NCI-H1092 (cell line): Measurements from ENCODE around the gene MED12.

Experiments used
- DNase-seq: peaks from one replicate; lab custom pipeline; 2025; lab: John Stamatoyannopoulos, UW

The MED12 gene

DNA sequence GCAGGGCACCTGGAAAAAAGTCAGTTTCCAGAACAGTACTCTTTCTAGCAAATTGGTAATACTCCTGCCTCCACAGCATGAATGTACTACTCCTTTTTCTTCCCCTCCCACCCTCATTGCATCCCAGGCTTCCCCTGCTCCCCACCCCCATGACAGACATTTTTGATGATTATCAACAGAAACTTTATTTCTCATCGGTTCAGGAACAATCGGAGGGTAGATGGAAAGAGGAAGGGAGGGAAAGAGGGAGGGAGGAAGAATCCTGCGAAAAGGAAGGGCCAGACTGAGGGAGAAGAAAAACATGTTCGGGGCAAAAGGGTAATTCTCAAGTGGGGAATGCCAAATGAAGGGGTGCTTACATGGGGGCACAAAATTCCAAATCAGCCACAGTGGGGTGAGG, 11.2 kb upstream of the MED12 start:
- DNase-seq = no peak

DNA sequence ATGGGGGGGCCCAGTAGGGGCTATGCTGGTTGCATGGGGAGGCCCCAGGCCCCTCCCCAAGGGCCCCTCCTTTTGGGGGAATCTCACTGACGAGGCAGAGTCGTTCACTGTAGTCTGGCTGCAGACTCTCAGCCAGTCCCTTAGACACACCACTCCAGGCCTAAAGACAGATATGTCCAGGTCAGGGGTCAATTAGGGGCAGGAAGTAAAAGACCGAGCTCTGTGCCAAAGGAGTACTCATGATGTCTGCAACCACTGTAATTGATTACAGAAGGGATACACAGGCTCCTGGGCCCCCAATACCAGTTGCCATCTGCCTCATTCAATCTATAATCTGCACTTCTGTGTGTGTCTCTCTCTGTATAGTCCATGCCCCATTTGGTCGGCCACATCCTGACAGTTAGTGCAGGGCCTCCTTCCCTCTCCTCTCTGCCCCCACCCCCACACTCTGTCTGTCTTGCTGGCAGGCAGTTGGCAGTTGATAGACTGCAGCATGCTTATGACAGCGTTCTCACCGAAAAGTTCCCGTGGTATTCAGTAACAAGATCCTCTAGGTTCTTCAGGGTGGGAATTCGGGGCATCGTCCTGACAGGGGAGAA, 10.5 kb upstream of the MED12 start:
- DNase-seq = no peak

DNA sequence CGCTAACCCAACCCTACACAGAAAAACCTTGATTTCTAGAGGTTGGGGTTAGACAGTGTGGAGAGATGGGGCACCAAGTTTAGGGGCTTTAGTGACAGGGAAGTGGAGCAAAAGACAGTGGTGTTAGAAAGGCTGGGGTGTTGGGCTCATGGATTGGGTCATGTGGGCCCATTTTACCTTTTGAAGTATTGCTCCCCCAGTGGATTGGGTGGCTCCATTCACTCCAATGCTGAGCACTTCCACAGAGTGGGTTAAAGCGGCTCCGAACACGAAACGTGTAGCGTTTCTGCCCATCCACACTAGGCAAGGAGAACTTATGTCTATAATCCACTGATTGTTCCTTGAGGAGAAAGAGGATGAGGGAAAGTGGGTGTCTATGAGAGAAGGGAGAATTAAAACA, 9.3 kb upstream of the MED12 start:
- DNase-seq = no peak

DNA sequence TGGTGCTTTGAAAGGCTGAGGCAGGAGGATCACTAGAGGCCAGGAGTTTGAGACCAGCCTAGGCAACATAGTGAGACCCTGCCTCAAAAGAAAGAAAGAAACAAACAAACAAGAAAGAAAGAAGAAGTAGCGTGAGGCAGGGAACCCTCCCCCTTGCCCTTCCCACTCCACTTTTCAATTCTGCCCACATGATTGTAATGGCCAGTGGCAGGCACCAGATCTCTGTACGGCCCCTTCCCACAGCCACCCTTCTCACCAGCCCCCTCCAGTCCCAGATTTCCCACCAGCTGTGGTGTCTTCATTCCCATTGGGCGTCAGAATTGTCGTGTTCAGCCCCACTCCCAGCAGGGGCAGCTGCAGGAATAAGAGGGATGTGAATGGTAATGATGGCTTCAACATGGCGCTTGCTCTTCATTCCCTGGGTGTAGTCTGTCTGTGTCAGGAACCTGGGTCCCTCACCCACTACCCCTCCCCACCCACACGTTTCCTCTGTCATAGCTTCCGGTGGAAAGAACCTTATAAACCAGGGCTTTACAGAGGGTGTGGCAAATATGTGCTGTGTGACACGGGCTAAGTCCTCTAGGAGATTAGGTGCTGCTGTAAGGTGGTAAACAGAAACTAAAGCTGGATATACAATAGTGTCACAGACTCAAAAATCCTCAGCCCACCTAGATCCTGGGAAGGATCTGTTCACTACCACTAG, 7.1 kb upstream of the MED12 start, which contains the start of gene IL2RG:
Gene IL2RG (minus strand): TSS at position 437 of the 703 bp plus-strand sequence. CDS start 38 bp downstream, at position 399.
- no peak for DNase-seq

DNA sequence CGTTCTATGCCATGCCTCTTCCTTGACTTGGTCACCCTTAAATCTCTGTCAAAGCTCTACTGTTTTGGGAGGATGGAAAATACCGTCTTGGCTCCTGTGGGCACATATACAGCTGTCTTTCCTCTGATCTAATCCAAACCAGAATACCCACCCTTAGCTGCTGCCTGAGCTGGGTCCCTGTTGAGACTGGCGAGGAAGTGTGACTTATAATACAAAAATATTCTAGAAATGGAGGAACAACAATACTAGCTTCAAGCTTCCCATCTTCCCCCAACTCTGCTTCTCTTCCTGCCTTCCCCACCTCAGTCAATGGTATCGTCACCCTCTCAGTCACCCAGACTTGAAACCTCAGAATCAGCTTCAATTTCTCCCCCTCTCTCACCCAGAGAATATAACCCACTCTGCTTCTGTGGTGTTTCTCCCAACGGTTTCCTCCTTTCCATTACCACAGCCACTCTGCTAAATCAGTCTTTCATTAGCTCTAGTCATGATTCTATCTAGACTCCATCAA, 6.4 kb upstream of the MED12 start:
- no peak for DNase-seq

DNA sequence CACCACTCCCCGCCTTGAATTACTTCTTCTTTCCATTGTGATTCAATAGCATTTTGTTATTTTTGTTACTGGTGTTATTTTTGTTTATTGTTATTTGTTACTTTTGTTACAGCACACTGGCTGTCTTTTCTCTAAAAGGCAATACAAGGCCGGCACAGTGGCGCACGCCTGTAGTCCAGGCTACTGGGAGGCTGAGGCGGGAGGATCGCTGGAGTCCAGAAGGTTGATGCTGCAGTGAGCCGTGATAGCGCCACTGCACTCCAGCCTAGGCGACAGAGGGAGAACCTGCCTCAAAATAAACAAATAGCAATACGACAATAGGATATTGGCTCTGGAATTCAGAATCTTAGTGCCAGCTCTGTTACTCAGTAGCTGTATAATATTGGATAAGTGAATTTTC, 1.0 kb upstream of the MED12 start:
- no peak for DNase-seq

DNA sequence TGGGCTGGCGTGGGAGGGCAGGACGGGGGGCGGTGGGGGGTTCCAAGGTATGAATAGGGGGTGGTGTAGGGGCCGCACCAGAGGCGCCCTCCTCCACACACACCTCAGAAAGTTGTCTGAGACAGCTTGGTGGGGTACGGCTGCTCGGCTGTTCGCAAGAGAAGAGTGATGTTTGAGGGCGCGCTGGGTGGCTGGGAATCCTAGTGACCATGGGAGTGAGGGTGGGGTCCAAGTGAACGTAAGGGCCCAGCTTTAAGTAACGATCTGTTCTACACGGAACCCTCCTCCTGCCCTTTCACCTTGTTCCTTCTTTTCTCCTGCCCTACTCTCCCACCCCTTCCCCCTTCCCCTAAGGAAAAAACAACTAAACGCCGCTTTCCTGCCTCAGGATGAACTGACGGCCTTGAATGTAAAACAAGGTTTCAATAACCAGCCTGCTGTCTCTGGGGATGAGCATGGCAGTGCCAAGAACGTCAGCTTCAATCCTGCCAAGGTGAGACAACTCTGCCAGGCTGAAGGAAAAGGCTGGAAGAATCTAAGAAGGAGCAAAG, 664 bp downstream of the MED12 start:
- DNase-seq = no peak

DNA sequence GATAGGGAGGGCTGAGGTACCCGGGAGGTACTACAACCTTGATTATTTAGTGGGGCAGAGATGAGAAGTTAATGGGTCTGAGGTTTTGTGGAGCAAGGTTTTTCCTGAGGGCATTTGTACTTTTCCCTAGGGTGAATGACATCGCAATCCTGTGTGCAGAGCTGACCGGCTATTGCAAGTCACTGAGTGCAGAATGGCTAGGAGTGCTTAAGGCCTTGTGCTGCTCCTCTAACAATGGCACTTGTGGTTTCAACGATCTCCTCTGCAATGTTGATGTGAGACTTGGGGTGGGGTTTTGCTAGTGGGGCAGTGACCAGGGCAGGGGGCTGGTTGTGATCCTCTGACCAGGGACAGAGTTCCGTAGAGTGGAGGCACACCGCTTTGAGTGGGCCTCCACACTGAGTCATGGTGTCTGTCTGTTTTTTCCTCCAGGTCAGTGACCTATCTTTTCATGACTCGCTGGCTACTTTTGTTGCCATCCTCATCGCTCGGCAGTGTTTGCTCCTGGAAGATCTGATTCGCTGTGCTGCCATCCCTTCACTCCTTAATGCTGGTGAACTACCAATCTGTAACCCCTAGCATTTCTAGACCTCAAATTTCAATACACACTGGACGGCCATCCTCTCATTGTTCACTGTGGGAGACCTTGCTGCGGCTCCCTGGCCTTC, 9.9 kb downstream of the MED12 start:
- no peak for DNase-seq

DNA sequence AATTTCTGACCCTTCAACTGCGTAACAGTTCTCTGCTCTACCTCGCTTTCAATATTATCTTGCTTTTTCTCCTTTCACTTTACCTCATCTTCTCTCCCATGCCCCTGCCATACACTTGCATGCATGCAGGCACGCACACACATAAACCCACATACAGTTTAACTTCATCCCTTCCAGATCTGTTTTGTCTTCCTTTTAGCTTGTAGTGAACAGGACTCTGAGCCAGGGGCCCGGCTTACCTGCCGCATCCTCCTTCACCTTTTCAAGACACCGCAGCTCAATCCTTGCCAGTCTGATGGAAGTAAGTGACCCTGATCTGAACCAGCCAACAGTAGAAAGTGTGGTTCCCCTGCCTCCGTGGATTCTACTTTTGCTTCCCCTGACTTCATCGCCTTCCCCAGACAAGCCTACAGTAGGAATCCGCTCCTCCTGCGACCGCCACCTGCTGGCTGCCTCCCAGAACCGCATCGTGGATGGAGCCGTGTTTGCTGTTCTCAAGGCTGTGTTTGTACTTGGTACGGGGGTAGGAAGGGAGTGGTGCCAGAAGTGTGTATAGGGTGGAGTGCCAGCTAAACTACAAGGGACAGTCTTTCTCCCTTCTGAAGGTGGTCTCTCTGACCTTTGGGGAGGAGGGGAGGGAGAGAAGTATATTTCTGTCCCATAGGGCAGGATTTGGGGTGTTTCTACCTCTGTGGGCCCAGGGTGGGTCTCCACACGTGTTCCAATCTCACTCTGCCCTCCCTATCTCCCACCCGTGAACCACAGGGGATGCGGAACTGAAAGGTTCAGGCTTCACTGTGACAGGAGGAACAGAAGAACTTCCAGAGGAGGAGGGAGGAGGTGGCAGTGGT, 10.7 kb downstream of the MED12 start:
- no peak for DNase-seq

DNA sequence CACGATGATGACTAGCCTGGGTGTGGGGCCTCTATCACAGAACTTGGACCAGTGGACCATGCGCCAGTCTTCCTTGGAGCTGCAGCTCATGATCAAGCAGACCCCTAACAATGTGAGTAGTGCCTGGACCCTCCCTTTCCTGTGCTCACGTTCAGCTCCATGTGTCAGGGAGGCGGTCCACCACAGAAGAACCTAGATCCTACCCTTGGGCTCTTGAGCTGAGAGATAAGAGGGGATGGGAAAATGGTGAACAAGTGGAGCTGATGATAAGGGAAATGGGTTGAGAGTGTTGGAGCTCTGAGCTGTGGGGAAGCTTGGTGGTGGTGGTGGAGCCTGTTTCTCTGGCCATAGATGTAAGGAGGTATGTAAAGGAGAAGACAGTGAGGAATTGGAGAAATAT, 13.1 kb downstream of the MED12 start:
- no peak for DNase-seq

DNA sequence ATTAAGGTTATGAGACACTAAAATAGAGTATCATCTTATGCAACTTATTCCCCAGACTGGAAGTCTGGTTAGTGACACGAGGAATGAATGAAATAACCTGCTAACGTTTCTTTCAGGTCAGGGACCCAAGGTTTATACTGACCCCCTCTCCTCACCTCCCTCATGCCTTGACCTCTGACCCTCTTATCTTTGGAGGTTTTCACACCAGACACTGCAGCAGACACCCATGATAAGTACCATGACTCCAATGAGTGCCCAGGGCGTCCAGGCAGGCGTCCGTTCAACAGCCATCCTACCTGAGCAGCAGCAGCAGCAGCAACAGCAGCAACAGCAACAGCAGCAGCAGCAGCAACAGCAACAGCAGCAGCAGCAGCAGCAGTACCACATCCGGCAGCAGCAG, 22.0 kb downstream of the MED12 start:
- no peak for DNase-seq

DNA sequence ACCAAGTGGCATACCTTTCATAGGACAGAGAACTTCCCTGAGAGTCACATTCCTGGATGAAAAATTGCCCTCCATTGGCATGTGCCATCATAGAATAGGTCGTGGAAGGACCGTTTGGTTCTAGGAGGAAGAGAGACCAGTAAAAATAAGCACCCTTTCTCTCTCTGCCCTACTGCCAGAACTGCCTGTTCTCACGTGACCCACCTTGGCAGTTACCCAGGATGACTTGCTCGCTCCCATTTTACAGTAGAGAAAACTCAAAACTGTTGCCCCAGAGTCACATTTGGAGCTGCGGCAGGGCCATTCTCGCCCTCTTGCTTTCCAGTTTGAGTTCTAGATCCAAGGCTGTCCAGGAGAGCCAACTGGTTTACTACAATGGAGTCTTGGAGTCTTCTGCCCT, 25.1 kb downstream of the MED12 start:
- DNase-seq = no peak

DNA sequence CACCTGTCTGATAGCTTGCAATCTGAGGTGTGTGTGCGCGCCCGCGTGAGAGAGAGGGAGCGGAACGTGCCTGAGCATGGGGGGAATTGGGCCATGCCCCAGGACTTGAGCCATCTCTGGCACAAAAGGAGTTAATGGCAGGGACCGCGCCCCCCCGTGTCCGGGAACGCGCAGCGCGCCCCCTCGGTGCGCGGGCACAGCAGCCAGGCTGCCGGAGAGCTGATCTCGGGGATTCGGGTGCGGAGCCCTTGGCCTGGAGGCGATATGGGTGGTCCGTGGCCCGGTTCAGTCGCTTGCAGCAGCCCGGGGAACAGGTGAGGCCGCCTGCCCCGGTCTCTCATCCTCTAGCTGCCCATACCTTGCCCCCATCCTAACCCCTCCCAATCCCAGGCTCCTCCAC, 26.3 kb downstream of the MED12 start, which contains the start of gene NLGN3:
Gene NLGN3 (plus strand): TSS at position 191 of the 400 bp plus-strand sequence. CDS start 2,909 bp downstream, outside the sequence.
- DNase-seq = no peak

DNA sequence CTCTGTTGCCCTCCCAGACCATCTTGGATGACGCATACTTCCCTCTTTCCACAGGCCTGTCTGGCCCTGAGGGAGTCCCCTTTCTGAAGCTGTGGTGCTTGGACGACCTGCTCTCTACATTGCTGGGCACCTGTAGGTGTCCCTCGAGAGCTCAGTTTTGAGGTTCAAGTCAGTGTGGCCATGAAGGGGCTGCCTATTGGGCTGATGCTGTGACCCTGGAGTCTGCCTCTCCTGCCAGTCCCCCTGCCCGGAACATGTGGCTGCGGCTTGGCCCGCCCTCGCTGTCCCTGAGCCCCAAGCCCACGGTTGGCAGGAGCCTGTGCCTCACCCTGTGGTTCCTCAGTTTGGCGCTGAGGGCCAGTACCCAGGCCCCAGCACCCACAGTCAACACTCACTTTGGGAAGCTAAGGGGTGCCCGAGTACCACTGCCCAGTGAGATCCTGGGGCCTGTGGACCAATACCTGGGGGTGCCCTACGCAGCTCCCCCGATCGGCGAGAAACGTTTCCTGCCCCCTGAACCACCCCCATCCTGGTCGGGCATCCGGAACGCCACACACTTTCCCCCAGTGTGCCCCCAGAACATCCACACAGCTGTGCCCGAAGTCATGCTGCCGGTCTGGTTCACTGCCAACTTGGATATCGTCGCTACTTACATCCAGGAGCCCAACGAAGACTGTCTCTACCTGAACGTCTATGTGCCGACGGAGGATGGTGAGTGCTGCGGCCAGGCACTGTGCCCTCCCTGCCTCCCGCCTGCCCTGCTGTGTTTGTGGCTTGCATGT, 29.3 kb downstream of the MED12 start:
- no peak for DNase-seq

DNA sequence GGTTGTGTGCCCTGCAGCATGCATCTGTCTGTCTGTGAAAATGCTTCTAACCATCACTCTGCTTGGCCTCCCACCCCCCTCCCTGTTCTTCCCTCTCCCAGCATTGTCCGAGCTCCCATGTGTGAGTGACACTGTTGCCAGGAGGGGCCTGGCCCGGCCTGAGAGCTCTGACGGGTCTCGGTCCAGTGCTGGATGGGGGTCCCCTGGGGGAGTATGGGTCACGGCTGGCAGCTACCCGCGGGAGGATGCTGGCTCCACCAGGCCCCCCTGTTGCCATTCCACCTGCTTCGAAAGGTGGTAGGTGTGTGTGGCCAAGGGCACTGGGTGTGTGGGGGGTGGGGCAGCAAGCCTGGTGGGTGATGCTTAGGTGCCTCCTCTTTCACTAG, 29.9 kb downstream of the MED12 start:
- DNase-seq = no peak

DNA sequence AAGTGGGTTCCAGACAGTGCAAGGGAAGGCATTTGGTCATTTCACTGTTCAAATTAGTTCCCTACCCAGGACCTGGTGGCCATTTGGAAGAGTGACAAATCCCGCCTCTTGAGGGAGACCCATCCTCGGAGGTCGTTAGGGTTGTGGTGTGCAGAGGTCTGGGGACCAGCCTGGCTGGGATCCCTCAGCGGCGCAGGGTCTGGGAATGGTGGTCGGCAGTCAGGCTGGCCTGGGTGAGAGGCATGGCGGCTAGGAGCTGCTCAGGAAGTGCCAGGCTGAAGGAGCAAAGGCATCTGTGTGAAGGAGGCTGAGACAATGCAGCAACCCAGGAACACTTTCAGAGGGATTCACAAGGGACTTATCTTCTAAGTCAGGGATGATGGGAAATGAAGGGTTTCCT, 33.0 kb downstream of the MED12 start:
- no peak for DNase-seq

DNA sequence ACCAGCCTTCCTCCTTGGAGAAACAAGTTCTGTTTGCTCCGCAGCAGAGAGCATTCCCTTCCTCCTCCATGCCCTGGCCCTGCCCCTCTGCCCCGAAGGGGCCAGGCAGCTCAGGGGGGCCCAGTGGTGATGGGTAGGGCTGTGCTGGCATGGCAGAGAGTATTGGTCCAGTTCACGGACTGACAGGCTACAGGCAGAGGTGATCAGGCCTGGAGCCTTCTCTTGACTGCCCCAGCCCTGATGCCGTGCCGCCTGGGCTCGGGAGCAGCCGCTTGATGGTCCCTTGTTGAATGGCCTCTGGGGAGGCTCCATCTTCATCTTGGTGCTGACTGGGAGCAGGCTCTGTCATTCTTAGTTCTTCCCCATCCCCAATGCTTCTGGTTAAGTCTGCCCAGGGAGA, 35.8 kb downstream of the MED12 start:
- DNase-seq = no peak

DNA sequence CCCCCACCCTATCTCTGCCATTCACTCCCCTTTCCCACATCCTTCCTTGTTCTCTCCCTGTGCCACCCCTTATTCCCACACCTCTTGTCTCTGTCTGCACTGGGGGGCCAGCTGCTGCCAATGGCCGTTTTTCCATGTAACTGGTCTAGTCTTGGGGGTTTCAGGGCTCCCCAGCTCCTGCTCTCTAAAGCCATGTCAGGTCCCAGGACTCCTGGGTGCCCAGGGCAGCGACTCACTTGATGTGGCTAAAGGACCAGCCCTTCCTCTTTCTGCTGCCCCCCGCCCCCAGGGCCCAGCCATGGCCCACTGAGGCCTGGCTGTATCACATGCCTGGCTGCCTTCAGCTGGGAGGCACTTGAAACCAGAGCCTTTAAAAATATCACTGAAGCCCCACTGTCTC, 36.2 kb downstream of the MED12 start:
- no peak for DNase-seq

DNA sequence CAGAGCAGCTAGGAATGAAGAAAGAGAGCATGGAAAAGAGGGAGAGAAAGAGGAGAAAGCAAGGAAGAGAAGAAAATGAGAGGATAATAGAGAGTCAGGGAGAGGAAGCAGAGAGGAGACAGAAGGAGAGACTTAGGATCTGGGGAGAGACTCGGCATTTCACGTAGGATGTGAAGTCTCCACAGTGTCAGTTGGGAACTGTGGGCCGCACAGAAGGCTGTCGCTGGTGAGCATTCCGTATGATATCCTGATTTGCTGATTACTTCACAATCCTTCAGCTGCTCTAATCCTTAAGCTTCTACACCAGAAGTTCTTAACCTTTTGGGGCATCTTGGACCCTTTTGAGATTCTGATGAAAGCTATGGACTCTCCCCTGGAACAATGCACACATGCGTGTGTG, 40.2 kb downstream of the MED12 start:
- DNase-seq = no peak

DNA sequence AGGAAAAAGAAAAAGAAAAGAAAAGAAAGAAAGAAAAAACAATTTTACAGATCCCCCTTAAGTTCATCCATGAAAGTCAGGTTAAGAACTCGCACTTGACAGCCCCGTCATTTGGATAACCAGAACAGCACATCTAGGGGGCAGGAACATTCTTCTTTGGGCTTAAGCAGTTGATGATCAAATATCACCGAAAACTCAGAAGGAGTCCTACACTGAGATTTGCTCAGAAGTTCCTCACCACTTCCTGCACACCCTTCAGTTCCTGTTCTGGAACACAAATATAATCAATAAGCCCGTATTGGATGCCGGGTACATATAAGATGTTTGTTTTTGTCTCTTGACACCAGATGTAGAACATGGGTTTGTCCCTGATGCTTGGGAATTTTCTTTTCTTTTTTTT, 40.9 kb downstream of the MED12 start:
- no peak for DNase-seq

DNA sequence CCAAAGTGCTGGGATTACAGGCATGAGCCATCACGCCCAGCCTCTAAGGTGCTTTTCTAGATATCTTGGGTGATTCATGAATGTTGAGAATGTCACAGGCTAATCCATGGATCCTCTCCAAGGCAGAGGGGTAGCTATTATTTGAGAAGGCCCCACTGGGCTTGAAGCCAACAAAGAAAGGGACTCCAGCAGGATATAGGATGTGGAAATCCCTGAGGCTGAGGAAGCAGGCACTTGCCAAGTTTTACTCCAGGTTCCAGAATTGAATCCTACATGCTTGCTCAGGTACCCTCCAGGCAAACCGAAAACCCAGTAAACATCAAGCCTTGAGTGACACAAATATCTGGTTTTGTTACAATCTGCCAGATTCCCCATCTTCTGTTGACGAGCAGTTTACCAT, 42.1 kb downstream of the MED12 start:
- no peak for DNase-seq
